Right lobe of liver (tissue), 6 donors: ENCODE results near the gene STX8. TPM values are rescaled to one million over a fixed set of nuclear protein-coding genes. Genes with fewer than 3 reads are reported as not detected.

Experiments
- ATAC-seq, 4 donors: fragments of 200-7000 bp; cut with Tn5 transposase; one replicate each; pipeline ENCODE4 v1.9.1; 2020; ENCODE audit warnings: mild to moderate bottlenecking in 4 of 4, moderate library complexity in 4 of 4
- DNase-seq, 3 donors: peaks; one replicate each; pipeline ENCODE4 v3.0.0-alpha.2; 2020
- H3K27ac ChIP-seq, 3 donors: fragments of 200-600 bp; one replicate each; pipeline ENCODE4 v1.8.0; 2022
- H3K27me3 ChIP-seq, 2 donors: fragments of 200-600 bp; one replicate each; pipeline ENCODE4 v1.8.0; 2022
- H3K36me3 ChIP-seq, 4 donors: fragments of 200-600 bp; sonication (generic) in 1 of 4; one replicate each; pipeline versions ENCODE4 v1.5.1 to v1.8.0; 2017 to 2022; ENCODE audit warnings: control low read depth in 1 of 4
- H3K4me1 ChIP-seq, 4 donors: fragments of 200-600 bp; sonication (generic) in 1 of 4; one replicate each; pipeline versions ENCODE4 v1.5.1 to v1.8.0; 2017 to 2022; ENCODE audit warnings: control low read depth in 1 of 4
- H3K4me3 ChIP-seq, 3 donors: fragments of 200-600 bp; one replicate each; pipeline ENCODE4 v1.8.0; 2022
- H3K9me3 ChIP-seq, 4 donors: fragments of 200-600 bp; sonication (generic) in 1 of 4; one replicate each; pipeline versions ENCODE4 v1.5.1 to v1.8.0; 2017 to 2022; ENCODE audit warnings: control low read depth in 1 of 4
- CTCF ChIP-seq, 4 donors: fragments of 200-600 bp in 3 of 4; fragments of 450-650 bp in 1 of 4; IDR thresholded peaks; one replicate each; pipeline versions ENCODE4 v1.5.1 to v1.8.0; 2016 to 2022; ENCODE audit warnings: antibody characterized with exemption in 4 of 4, mild to moderate bottlenecking in 2 of 4
- POLR2A ChIP-seq: fragments of 450-650 bp; IDR thresholded peaks from one replicate; pipeline ENCODE4 v1.6.1; 2017; ENCODE audit warnings: antibody characterized with exemption, mild to moderate bottlenecking
- WGBS: methylation state at CpG from one replicate; pipeline ENCODE4 v1.1.6; 2018; ENCODE audit warnings: low coverage, low lambda C conversion rate; ENCODE audit not compliant: insufficient coverage; ENCODE audit errors: missing lambda C conversion rate; 5-methylcytosine and 5-hydroxymethylcytosine counted together
- intact Hi-C, 2 donors: fragments of 100-400 bp; cut with DNase I; formaldehyde crosslinking; loops; one replicate each; pipeline versions ENCODE4 v1.11.2 to v1.14.1; 2022
- total RNA-seq, 6 experiments: library from RNA; depleted of rRNA in 2 of 6; stranded (reverse); fragments of >200 nt in 2 of 6; fragmentation: NEBNext Ultra II Directional in 3 of 6; extraction: Animal tissue kit (Norgen Biotek cat#: 25700) in 3 of 6; gene quantifications; one replicate each; pipeline versions ENCODE4 v1.1.0 to v1.2.4, GENCODE V29; 2016 to 2023
- donor health status: DM: no; HTN: yes; CAD: no.
- donor health status: DM: no; HTN: no; CAD: no.
- donor health status: DM: no; HTN: no; CAD: no.
- donor health status: DM: no; HTN: yes; CAD: no.
- donor health status: DM: no; HTN: yes; CAD: no.

Gene STX8
- total RNA-seq, 6 experiments from 2014 or later: 20.6 to 35.3 (median 27.7) TPM

GRCh38 chr17:9220398-9221146, 355.0 kb downstream of the STX8 start:
- Histone ChIP-seq H3K4me3 (no peak overlapping the region), H3K4me1 (peaks cover 0 to 5% (median 0%) of the 10 kb centered on the region in 4 donors), H3K36me3 (no peaks in the 10 kb centered on the region), H3K9me3 (no peaks in the 10 kb centered on the region), H3K27me3 (no peaks in the 10 kb centered on the region), H3K27ac (no peak overlapping the region)
- ATAC-seq (no peak), DNase-seq (peak in 1 of 3 donors; percentile 27)
- WGBS: 91% methylated on average over 5 of the region's 23 CpGs
- TF ChIP-seq POLR2A (no peak), CTCF (IDR thresholded peaks at IDR 0.05) (no peak)
- intact Hi-C loops: no loop called here

- 86% methylated on average over 5 of the region's 13 CpGs for WGBS
- intact Hi-C loops: no loop called here
- Histone ChIP-seq H3K4me1 (peaks cover 0 to 5% (median 0%) of the 10 kb centered on the region in 4 donors), H3K27ac (no peak overlapping the region), H3K27me3 (no peaks in the 10 kb centered on the region), H3K36me3 (no peaks in the 10 kb centered on the region), H3K4me3 (no peak overlapping the region), H3K9me3 (no peaks in the 10 kb centered on the region)
- ATAC-seq (no peak), DNase-seq (peak in 1 of 3 donors; percentile 23)
- no peak for TF ChIP-seq CTCF (IDR thresholded peaks at IDR 0.05)
- TF ChIP-seq POLR2A: no peak
Measured at GRCh38 chr17:9219631-9220397, 355.8 kb downstream of the STX8 start.

GRCh38 chr17:9218911-9219310, 356.7 kb downstream of the STX8 start:
- TF ChIP-seq POLR2A: no peak
- no peak for TF ChIP-seq CTCF (IDR thresholded peaks at IDR 0.05)
- no peak overlapping the region for H3K27ac ChIP-seq
- intact Hi-C loops: no loop called here
- no peak overlapping the region for H3K4me3 ChIP-seq
- 80% methylated on average over 2 of the region's 15 CpGs for WGBS
- H3K27me3 ChIP-seq: no peaks in the 10 kb centered on the region
- no peaks in the 10 kb centered on the region for H3K9me3 ChIP-seq
- ATAC-seq (no peak), DNase-seq (peak in 1 of 3 donors; percentile 40)
- H3K4me1 ChIP-seq: peaks cover 0 to 5% (median 0%) of the 10 kb centered on the region in 4 donors
- H3K36me3 ChIP-seq: no peaks in the 10 kb centered on the region

GRCh38 chr17:9218064-9218635, 357.5 kb downstream of the STX8 start:
- no peaks in the 10 kb centered on the region for H3K27me3 ChIP-seq
- WGBS: 81% methylated on average over 3 of the region's 8 CpGs
- H3K27ac ChIP-seq: no peak overlapping the region
- intact Hi-C loops: no loop called here
- no peaks in the 10 kb centered on the region for H3K36me3 ChIP-seq
- no peak overlapping the region for H3K4me3 ChIP-seq
- peaks cover 0 to 5% (median 0%) of the 10 kb centered on the region in 4 donors for H3K4me1 ChIP-seq
- no peaks in the 10 kb centered on the region for H3K9me3 ChIP-seq
- TF ChIP-seq CTCF (IDR thresholded peaks at IDR 0.05): no peak
- no peak for TF ChIP-seq POLR2A
- ATAC-seq: peak in 1 of 4 donors; percentile 9
- peak in 1 of 3 donors; percentile 14 for DNase-seq
